Mononuclear cell (primary cell): ENCODE data around the gene RFX1. TPM values are rescaled to one million over a fixed set of nuclear protein-coding genes. Genes with fewer than 3 reads are reported as not detected.

ENCODE experiments used
- H3K27me3 ChIP-seq: 2 replicates; pipeline ENCODE4 v1.6.0; 2011; ENCODE audit warnings: low read length, control low read depth; ENCODE audit not compliant: insufficient read depth
- H3K4me1 ChIP-seq: 2 replicates; pipeline ENCODE4 v1.5.1; 2011; ENCODE audit warnings: mild to moderate bottlenecking, low read length, control low read depth; ENCODE audit not compliant: insufficient read depth
- H3K4me3 ChIP-seq: 2 replicates; pipeline ENCODE4 v1.5.1; 2011; ENCODE audit warnings: mild to moderate bottlenecking, low read length, moderate library complexity
- H3K9me3 ChIP-seq: 2 replicates; pipeline ENCODE4 v1.5.1; 2011; ENCODE audit warnings: low read depth, mild to moderate bottlenecking, control low read depth, low read length
- total RNA-seq: library from RNA; depleted of rRNA; stranded (reverse); fragments of >200 nt; gene quantifications from one replicate; pipeline ENCODE4 v1.2.3, GENCODE V29; 2012

The RFX1 gene
- total RNA-seq, 1 donor = 2.5 TPM

DNA sequence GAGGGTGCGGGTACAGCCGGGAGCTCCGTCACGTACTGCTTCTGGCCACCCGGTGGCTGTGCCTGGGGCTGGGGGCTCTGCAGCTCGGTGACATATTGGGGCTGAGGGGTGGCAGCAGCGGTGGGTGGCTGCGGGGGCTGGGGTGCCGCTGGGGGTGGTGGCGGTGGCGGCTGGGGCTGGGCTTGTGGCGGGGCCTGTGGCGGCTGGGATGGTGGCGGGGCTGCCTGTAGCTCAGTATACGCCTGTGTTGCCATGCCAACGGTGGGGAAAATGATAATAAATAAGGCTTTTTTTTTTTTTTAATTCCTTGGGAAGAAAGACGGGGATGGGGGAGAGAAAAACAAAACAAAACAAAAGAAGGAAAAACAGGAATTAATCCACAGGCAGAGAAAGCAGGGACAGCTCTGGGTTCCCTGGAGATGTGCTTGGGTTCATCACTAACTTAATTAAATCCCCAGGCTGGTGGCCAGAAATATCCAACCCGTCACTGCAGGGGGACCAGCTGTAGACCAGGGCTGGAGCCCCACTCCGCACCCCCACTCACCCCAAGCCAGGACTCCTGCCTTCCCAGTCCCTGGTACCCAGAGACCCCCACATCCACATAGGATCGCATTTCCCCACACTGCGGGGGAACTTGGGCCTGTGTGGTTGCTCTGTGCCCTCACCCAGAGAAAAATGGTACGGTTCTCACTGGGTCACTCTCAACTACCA, 12.4 kb downstream of the RFX1 start:
- H3K4me3 ChIP-seq = no peak overlapping the region

DNA sequence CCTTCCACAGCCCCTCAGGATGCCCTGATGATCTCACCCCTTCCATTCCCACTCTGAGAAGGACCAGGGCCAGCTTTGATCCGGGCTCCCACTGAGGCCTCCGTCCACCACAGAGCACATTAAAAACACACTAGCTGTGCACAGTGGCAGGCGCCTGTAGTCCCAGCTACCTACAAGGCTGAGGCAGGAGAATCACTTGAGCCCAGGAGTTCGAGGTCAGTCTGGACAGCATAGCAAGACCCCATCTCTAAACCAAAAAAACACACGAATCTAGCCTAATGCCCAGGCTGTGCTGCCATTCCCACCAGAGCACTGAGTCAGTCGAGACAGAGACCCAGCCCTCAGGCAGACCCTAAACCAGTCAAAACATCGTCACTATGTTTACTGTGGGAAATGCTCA, 14.1 kb downstream of the RFX1 start:
- Histone ChIP-seq H3K4me1 (peaks cover 16% of the 10 kb centered on the region), H3K27me3 (no peaks in the 10 kb centered on the region), H3K4me3 (no peak overlapping the region), H3K9me3 (no peaks in the 10 kb centered on the region)

More for the DNA sequence above, 12.4 kb downstream of the RFX1 start:
- Histone ChIP-seq H3K4me1 (no peaks in the 10 kb centered on the region), H3K27me3 (no peaks in the 10 kb centered on the region), H3K9me3 (no peaks in the 10 kb centered on the region)

DNA sequence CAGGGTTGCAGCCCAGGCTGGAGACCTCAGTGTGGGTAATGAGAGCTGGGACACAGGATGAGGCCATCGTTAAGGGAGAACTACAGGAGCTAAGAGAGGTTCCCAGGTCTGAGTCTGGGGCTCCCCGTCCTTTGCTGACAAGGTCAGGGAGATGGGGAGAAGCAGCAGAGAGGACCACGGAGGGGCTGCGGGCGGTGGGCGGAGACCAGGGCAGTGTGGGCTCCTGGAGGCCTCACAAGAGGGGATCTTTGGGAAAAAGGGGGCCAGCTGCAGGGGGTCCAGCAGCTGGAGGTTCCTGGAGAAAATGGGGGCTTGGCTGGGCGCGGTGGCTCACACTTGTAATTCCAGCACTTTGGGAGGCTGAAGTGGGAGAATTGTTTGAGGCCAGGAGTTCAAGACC, 16.0 kb downstream of the RFX1 start:
- no peak overlapping the region for H3K4me3 ChIP-seq
- no peaks in the 10 kb centered on the region for H3K9me3 ChIP-seq
- peaks cover 35% of the 10 kb centered on the region for H3K4me1 ChIP-seq
- H3K27me3 ChIP-seq = no peaks in the 10 kb centered on the region

DNA sequence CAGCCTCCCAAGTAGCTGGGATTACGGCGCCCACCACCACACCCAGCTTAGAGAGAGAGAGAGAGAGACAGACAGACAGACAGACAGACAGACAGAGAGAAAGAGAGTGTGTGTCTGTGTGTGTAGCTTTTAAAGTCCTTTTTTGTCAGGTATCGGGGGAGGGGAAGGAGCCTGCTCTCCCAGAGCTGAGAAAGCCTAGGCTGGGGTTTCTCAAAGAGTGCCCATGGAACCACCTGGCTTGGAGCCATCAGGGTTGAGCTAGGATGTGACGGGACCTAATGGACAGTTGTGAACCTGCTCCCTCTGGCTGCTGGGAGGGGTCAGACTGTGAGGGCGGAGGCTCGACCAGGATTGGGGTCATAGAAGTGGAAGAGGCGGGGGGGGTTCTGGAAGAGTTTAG, 16.6 kb downstream of the RFX1 start:
- no peaks in the 10 kb centered on the region for H3K27me3 ChIP-seq
- H3K4me1 ChIP-seq = peaks cover 41% of the 10 kb centered on the region
- no peaks in the 10 kb centered on the region for H3K9me3 ChIP-seq
- no peak overlapping the region for H3K4me3 ChIP-seq

DNA sequence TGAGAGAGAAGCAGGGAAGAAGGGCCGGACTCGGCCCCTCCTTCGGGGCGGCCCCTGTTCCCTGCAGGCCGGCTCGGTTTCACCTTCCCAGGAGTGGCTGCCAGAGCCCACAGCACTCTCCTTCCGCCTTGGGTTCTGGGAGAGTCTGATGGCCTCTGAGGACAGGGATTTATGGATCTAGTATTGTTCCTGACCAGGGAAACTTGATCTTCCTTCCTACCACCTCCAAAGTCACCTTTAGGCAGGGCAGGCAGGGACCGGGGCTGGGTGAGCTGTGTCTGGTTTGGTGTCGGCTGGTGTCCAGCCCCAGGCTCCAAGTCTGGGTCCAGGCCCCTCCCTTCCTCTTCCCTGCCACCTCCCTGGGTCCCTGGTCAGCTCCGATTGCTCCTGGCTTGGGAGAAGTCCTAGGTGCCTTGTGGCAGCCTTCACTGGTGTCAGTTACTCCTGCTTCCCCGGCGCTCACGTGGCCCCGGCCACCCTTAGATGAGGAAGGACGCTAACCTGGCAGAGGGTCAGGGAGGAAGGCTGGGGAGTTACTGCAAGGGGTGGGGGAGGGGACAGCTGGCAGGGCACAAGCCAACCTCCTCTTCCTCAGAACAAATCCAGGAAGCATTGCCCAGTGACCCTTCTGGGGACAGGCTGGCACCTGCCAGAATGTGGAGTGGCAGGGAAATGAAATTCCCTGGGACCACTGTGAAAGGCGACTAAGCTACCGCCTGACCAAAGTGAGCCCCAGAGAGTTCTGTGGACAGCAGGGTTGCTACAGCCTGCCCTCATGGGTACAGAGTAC, 18.8 kb downstream of the RFX1 start:
- H3K4me3 ChIP-seq = no peak overlapping the region

DNA sequence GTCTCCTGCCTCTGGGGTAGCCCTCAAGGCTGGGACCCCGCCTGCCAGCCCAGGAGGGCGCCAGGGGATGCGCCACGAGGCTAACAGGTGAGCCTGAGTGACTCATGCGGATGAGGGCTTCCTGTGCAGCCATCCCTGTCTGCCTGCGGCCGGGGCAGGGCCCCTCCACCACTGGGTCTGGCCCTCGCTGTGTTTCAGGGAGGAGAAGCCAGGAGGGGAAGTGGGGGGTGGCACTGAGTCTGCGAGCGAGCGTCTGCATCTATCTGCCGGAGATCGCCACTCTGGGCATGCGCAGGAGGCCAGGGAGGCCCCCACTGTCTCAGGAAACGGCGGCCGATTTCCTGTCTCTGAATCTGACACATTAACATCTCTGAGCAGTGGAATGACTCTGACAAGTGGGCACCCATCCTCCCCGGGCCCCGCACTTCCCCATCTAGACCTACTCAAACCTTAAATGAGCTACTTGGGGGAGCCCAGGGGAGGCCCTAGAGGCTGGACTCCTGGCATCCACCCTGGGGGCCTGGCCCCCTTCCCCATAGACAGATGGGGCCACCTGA, 19.7 kb downstream of the RFX1 start:
- H3K4me1 ChIP-seq = peaks cover 65% of the 10 kb centered on the region
- H3K4me3 ChIP-seq = no peak overlapping the region
- no peaks in the 10 kb centered on the region for H3K27me3 ChIP-seq
- no peaks in the 10 kb centered on the region for H3K9me3 ChIP-seq

More for the DNA sequence above, 18.8 kb downstream of the RFX1 start:
- Histone ChIP-seq H3K27me3 (no peaks in the 10 kb centered on the region), H3K9me3 (no peaks in the 10 kb centered on the region), H3K4me1 (peaks cover 59% of the 10 kb centered on the region)

DNA sequence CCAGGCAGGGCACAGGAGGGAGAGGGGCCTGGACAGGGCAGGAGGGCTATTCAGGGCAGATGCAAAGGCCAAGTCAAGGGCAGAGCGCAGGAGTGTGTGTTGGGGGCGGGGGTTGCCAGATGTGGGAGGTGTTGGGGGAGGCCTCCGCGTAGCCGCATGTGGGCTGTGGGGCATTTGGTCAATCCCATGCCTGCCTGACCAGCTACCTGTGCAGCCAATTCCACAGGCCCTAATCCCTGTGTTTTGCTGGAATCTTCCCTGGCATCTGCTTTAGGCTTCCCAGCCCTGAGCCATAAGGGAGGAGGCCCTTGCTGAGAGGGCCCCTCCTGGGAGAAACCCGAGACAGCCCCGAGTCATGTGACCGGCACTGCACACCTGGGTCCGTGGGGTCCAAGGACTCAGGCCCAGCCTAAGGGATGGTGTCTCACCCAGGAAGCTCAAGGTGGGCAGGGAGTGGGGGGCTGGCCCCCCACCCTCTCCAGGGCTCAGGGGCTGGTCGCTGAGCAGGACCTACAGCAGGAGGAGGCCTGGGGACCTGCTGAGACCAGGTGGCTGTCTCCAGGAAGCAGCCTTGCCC, 20.3 kb downstream of the RFX1 start:
- Histone ChIP-seq H3K9me3 (no peaks in the 10 kb centered on the region), H3K4me1 (peaks cover 69% of the 10 kb centered on the region), H3K27me3 (no peaks in the 10 kb centered on the region), H3K4me3 (no peak overlapping the region)

DNA sequence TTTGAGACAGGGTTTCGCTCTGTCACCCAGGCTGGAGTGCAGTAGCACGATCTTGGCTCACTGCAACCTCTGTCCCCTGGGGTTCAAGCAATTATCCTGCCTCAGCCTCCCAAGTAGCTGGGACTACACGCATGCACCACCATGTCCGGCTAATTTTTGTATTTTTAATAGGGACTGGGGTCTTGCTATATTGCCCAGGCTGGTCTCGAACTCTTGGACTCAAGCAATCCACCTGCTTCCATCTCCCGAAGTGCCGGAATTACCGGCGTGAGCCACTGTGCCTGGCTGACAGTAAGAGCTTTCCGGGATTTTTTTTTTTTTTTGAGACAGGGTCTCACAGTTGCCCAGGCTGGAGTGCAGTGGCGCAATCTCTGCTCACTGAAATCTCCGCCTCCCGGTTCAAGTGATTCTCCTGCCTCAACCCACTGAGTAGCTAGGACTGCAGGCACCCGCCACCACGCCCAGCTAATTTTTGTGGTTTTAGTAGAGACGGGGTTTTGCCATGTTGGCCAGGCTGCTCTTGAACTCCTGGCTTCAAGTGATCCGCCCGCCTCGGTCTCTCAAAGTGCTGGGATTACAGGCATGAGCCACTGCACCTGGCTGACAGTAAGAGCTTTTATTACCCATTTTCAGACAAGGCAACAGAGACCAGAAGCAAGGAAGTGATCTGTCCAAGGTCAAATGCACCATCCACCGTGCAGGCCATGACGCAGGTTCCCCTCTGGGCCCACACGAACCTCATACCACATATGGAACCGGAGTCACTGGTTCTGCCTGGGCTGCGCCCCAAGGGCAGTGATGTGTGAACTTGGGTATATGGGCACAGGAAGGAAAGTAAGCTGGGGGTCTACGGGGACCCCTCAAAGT, 21.0 kb downstream of the RFX1 start:
- Histone ChIP-seq H3K4me1 (peaks cover 71% of the 10 kb centered on the region), H3K9me3 (no peaks in the 10 kb centered on the region), H3K27me3 (no peaks in the 10 kb centered on the region), H3K4me3 (no peak overlapping the region)

DNA sequence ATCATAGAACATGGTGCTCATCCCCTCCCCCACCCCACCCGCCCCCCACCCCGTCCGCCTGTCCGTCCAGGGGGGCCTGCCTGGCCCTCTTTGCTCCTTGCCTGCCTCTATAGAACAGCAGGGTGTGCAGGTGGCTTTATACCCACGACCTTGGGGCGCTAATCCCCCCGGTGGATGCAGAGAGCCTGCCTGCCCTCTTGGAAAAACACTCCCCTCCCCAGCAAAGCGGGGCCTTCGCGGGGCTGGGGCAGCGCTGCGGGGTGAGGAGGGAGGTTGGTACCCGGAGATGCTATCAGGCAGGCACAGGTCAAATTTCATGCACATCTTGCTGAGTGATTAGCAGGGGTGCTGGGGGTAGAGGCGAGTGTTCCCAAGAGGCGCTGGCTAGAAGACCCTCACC, 21.9 kb downstream of the RFX1 start:
- Histone ChIP-seq H3K9me3 (no peaks in the 10 kb centered on the region), H3K4me3 (no peak overlapping the region), H3K4me1 (peaks cover 80% of the 10 kb centered on the region), H3K27me3 (no peaks in the 10 kb centered on the region)

DNA sequence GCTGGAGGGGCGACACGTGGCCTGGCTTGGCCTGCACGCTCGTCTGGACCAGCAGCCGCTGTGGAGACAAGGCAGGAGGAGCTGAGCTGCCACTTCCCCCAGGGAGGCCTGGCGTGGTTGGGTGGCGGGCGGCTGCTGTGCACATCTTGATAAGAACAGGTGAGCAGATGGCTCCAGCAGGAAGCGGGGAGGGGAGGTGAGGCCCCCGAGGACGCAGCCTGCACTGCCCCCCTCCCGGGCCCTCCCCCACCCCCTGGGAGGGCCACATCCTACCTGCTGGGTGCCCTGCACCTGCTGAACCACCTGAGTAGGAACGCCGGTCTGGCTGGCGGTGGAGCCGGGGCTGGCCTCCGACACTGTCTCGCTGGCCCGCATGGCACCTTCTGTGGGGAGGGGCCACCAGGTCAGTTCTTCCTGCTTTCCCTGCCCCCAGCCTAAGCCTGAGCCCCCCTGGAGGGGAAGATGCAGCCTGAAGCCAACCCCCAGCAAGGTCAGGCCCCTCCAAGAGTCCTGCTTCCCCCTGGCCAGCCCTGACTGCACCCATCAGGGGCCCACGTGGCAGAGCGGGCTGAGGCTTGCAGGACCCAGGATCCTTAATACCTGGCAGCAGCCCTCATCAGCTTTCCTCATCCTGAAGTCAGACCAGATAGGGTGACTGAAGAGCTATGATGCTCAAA, 22.8 kb downstream of the RFX1 start:
- peaks cover 82% of the 10 kb centered on the region for H3K4me1 ChIP-seq
- no peak overlapping the region for H3K4me3 ChIP-seq
- H3K9me3 ChIP-seq = no peaks in the 10 kb centered on the region
- H3K27me3 ChIP-seq = no peaks in the 10 kb centered on the region

DNA sequence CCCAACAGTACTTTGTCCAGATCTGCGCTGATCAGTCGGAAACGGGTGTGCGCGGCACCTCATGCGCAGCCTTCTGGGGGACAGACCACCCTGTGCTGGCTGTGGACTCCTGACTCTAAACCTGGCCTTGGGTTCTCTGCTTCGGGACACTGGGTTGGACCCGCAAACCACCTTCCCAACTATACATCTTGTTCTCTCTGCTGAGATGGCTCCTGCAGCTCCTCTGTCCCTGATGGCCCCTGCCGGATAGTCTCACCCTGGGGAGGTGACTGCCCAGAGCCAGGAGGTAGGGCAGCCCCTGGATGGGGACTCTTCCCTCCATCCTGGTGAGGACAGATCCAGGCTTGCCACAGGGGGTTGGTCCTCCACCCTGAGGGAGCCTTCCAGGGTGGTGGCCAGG, 23.3 kb downstream of the RFX1 start:
- H3K4me3 ChIP-seq = no peak overlapping the region
- H3K4me1 ChIP-seq = peaks cover 81% of the 10 kb centered on the region
- H3K9me3 ChIP-seq = no peaks in the 10 kb centered on the region
- H3K27me3 ChIP-seq = no peaks in the 10 kb centered on the region

DNA sequence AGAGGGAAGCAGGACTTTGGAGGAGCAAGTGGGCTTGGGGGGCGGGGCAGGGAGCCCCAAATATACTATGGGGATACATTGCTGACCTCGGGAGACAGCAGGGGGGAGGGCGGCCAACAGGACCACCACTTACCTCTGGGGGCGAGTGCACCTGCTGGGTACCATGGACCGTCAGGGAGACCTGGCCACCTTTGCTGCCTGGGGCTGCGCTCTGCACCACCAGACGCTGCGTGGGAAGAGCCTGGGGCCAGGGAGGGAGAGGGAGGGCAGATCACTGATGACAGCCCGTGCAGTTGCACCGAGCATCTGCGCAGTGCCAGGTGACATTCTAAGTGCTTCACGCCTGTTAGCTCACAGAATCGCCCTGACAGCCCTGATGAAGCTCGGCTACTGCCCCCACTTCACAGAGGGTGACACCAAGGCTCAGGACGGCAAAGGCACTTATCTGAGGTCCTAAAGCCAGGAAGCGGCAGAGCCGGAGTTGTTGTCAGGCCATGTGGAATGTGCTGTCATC, 24.1 kb downstream of the RFX1 start:
- peaks cover 74% of the 10 kb centered on the region for H3K4me1 ChIP-seq
- H3K9me3 ChIP-seq = no peaks in the 10 kb centered on the region
- H3K4me3 ChIP-seq = no peak overlapping the region
- H3K27me3 ChIP-seq = no peaks in the 10 kb centered on the region

DNA sequence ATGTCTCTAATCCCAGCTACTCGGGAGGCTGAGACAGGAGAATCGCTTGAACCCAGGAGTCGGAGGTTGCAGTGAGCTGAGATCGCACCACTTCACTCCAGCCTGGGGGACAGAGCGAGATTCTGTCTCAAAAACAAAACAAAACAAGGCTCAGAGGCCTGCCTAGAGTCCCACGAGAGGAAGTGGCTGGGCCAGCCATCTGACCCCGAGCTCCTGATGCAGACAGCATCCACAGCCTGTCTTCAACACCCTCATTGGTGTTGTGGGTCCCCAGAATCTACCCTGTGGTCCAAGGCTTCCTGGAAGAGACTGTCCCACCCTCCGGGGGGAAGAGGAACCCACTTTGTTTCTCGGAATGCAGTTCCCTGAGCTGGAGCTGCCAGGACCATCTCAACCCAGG, 24.7 kb downstream of the RFX1 start:
- H3K4me1 ChIP-seq = peaks cover 68% of the 10 kb centered on the region
- H3K4me3 ChIP-seq = no peak overlapping the region

DNA sequence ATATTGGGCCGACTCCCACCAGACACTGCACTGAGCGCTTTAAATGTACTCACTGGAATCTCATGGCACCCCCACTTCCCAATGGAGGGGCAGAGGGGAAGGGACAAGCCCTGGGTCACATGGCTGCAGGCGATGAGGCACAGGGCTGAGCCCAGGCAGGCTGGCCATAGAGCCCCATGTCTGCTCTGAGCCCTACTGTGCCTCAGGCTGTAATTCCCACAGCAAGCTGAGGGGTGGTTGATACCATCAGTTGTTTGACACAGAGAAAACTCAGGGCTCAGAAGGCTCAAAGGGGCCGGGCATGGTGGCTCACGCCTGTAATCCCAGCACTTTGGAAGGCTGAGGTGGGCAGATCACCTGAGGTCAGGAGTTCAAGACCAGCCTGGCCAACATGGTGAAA, 25.1 kb downstream of the RFX1 start:
- no peaks in the 10 kb centered on the region for H3K27me3 ChIP-seq
- no peaks in the 10 kb centered on the region for H3K9me3 ChIP-seq
- no peak overlapping the region for H3K4me3 ChIP-seq
- H3K4me1 ChIP-seq = peaks cover 63% of the 10 kb centered on the region

More for the DNA sequence above, 24.7 kb downstream of the RFX1 start:
- no peaks in the 10 kb centered on the region for H3K9me3 ChIP-seq
- H3K27me3 ChIP-seq = no peaks in the 10 kb centered on the region
